GM18498 (cell line): ENCODE measurements around the gene TEX29.

Experiments
- ATAC-seq: cut with Tn5 transposase; IDR thresholded peaks from one replicate; pipeline ENCODE4 v1.9.1; 2021; ENCODE audit warnings: mild to moderate bottlenecking, moderate library complexity; ENCODE audit not compliant: unreplicated experiment

The TEX29 gene

DNA sequence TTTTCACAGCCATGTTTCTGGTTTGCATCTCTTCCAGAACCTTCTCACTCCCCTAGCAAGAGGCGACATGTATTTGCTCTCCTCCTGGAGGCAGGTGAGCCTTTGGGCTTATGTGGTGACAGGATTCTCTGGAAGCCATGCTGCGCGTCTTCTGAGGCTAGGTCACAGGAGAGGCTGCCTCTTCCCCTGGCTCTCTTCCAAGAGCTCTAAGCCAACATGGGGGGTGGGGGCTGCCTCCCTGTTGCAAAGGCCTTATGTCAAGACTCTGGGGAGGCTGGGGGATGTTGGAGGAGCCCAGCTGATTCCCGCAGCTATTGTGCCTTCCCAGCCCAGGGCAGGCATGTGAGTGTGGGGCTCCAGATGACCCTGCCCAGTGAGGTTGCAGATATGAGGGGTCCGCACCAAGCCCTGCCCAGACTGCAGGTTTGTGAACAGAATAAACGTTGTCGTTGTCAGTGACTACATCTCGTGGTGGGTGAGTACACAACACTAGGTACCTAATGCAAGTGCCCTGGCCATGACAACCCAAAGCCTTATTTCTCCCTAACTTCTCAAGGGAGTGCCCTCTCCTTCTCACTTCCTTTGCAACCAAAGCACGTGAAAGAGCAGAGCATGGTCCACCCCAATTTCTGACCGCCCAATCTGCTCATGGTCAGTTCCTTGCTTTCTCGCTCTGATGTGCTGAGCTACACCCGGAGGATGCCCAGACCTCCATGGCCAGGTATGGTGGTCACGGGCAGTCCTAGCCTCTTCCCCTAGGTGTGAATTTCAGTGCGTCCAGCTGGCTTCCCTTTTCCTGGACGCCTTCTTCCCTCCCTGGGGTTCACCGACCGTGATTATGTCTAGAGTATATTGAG, 44.9 kb downstream of the TEX29 start:
- ATAC-seq: no peak

DNA sequence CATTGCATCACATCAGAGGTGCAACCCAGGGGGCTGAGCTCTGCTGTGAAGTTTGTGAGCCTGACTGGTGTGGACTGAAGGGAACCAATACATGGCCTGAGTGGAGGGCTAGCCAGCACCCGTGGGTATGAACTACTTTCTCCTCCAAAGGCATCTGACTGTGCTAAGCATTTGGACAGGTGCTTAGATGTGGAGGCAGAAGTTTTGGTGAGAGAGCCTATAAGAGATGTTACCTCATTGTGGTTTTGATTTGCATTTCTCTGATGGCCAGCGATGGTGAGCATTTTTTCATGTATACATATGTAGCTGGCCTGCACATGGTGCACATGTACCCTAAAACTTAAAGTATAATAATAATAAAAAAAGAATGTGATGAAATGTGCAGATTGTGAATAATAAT, 46.9 kb downstream of the TEX29 start:
- ATAC-seq: no peak

DNA sequence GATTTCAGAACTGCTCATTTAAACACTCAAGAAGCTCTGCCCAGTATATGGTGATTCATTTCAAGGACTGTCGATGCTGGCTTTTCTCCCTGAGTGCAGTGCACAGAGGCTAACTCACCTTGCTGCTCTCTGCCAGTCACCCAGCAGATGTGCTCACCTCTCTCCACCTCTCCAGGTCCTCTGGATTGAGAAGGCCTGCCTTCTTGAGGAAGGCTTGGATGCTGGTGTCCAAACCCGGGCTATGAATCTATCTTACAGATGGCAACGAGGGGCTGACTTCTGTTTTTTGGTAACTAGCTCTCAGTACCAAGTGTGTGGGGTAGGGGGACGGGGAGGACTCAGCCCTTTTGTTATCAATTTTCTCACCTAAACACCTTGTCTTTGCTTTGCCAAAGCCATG, 47.6 kb downstream of the TEX29 start:
- ATAC-seq: no peak

DNA sequence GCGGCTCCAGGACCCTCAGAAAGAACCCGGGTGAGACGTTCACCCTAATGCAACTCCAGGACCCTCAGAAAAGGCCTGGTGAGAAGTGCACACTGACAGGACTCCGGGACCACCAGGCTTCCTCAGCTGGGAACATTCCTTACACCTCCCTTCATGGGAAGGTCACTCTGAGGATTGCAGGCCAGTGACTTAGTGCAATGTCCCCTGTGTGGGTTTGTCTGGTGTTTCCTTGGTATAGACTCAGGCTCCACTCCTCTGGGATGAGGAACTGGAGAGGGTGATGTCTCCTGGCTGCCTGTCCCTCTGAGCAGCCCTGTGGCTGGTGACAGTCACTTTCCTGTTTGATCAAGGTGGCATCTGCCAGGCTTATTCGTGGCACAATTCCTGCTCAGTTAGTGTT, 49.7 kb downstream of the TEX29 start:
- ATAC-seq: no peak

DNA sequence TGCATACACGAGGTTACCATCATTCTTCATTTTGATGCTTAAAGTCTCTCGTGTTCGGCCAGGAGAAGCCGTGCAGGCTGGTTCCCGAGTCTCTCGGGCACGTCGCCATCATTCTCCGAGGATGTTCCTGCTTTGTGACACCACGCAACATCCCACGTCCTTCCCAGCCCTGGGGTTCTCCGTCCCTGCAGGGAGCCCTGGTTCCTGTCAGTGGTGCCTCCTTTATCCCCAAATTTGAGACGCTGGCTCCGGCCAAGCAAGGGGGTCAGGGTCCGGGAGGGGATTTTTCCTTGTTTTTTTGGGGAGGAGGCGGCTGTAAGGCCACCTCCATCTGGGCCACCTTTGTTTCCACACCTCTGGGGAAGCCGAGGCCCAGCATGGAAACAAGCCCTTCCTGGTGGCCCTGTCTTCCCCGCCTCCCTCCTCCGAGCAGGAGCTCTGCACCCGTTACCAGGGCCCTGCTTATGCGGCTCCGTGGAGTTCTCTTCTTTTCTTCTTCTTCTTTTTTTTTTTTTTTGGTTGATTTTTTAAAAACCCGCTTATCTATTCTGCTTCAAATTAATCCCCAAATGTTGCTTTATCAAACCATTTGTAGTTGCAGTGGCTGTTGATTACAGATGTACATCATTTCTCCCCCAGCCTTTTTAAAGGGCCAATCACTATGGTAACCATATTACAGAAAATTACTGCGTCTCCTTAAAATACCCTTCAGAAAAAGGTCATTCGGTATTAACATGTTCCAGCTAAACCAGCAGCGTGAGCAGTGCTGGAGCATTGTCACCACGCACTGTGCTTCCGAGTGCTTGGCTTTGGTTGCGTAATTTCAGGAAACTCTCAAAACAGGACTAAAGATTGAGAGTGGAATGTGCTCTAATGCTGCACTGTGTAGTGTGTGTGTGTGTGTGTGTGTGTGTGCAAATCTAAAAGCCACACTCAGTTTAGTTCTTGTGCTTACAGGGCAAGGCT, 50.4 kb downstream of the TEX29 start:
- ATAC-seq: no peak

DNA sequence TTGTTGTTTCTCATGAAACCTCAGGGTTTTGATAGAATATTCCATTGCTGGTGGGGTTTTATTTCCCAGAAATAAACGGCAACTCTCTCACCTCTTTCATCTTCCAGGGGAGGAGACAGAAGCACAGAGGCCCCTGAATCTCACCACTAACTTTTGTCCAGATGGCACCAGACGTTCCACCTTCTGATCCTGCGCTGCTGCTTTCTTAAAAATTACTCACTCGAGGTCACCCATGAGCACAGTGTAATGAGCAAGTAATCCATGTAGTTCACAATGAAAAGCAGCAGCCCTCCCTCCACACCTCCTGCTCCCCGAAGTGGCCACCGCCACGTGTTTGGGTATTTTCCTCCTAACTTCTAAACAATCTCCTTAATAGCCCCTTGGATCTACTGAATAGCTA, 51.3 kb downstream of the TEX29 start:
- ATAC-seq: no peak

DNA sequence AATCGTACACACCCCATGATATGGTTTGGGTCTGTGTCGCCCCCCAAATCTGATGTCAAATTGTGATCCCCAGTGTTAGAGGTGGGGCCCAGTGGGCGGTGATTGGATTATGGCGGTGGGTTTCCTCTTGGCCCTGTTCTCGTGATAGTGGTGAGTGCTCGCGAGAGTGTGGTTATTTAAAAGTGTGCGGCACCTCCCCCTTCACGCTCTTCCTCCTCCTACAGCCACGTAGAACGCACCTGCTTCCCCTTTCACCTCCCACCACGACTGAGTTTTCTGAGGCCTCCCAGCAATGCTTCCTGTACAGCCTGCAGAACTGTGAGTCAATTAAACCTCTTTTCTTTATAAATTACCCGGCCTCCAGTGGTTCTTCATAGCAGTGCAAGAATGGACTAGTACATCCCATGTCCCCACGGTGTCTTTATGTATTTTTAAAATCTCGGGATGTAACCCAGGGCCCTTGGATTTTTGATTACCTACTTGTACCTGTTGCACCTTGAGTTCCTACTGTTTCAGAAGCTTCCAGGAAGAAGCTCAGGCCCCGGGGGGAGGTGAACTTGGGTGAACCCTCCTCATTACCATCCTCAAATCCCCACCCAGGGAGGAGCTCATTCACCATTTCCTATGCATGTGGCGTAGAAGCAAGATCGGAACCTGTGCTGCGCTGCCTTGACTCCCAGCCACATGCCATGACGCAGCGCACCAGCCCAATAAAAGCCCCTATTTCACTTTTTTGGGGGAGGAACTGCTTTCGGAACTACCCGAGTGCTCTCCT, 52.4 kb downstream of the TEX29 start:
- ATAC-seq: no peak

DNA sequence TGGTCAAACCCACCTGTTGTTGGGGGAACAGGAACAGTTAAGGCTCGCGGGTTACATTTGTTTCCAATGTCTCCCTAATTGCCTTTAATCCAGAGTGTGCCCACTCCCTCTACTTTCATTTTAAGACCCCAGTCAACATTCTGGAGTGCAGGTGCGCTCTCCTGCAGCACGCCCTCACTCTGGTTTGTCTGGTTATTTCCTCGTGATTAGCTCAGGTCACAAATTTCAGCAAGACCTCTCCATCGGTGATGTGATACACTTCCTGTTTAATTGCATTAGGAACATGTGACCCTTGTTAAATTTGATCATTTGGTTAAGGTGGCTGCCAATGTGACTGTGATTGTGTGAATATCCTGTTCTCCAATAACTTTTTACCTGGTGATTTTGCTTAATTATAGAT, 53.0 kb downstream of the TEX29 start:
- ATAC-seq: no peak

DNA sequence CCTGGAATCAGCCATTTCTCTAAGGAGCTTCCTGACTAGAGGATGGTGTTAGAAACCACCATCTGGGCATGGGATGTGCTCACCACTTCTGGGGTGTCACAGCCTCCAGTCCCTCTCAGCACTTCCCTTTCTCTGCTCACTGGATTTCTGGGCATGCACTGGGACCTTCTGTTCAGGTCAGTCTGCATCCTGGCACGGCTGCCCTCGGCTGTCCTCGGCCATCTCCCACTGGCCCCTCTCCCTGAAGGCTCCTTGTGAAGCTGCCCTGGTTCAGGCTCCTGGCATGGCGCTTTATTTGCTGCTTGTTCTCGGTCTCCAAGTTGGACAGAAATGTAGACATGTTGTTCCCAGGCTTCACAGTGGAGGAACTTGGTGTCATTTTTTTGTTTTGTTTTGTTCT, 60.0 kb downstream of the TEX29 start:
- no peak for ATAC-seq

DNA sequence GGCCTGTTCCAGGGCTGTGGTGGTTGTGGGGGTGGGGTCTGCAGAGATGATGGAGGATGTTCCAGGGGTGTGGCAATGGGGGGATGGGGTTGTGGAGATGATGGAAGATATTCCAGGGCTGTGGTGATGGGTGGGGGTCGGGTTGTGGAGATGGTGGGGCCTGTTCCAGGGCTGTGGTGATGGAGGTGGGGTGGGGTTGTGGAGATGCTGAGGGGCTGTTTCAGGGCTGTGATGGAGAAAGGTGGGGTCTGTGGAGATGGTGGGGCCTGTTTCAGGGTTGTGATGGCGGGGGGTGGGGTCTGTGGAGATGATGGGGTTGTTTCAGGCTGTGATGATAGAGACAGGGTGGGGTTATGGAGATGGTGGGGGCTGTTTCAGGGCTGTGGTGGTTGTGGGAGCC, 62.0 kb downstream of the TEX29 start:
- no peak for ATAC-seq

DNA sequence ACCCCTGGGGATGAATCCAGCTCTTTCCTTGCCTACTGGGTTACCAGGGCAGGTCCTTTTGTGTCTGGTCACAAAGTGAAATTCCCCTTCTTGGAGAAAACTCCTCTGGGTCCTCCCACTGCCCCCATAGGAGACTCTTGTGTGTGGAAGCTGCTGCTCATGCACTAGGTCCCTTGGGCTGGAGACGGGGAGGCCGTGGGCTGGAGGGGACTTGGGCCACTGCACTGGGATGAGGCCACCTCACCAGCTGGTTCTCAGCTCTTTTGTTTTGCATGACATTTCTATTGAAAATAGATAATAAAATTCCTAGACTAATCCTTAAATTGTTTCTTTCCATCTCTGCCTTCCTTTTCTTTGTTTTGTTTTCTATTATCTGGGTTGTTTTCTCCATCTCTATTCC, 62.4 kb downstream of the TEX29 start:
- ATAC-seq: no peak

DNA sequence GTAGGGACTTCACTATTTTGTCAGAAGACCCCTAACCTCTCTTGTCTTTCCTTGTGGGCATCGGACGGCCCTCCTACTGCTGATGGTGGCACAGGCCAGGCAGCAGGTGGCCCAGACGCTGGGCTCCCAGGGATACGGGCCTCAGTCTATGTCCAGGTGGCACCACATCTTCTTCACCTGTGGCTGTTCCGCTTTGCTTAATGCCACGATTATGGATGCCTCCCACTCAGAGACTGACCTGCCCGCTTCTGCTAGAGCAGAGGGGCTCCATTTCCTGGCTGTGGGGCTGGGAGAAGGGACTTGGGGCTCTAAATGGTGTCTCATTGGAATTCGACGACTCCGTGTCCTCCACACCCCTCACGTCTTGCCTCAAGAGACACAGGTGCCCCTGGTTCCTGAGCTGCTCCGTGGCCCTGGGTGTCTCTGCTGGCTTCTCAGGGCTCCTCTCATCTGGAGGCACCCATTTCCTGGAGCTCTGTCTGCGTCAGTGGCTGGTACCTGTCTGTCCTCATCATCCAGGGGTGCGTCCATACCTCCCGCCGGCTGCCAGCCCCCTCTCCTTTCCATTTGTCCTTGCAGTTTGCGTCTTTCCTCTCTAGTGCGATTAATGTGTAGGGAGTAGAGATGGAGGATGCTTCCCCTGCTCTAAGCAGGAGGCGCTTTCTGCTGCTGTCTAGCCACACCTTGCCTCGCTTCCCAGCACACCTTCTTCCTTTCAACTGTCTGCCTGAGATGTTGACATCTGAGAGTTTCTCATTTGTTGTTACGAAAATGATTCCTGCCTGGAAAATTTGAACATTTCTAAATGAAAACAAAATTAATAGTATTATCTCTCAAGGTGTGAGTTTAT, 63.4 kb downstream of the TEX29 start:
- no peak for ATAC-seq

DNA sequence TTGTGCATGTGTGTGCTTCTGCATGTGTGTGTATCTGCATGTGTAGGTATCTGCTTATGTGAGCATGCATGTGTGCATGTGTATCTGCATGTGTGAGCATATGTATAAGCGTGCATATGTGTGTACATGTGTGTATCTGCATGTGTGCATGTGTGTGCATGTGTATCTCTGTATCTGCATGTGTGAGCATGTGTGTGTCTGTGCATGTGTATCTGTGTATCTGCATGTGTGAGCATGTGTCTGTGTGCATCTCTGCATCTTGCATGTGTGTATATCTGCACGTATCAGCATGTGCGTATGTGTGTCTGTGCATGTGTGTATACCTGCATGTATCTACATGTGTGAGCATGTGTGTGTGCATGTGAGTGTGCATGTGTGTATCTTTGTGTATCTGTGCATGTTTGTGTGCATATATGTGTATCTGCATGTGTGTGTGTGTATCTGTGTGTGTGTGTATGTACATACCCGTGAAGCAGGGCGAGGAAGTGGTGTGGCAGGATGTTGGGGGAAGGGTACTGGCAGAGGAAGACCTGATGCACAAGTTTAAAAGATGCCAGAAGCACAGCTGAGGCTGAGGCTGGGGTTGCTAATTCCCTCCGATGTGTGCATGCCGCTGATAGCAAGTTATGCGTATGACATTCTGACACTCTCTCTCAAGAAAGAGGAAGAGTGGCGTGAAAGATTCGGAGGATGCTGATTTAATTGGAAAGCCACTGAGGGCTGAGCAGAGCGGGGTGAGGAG, 64.2 kb downstream of the TEX29 start:
- ATAC-seq: no peak

DNA sequence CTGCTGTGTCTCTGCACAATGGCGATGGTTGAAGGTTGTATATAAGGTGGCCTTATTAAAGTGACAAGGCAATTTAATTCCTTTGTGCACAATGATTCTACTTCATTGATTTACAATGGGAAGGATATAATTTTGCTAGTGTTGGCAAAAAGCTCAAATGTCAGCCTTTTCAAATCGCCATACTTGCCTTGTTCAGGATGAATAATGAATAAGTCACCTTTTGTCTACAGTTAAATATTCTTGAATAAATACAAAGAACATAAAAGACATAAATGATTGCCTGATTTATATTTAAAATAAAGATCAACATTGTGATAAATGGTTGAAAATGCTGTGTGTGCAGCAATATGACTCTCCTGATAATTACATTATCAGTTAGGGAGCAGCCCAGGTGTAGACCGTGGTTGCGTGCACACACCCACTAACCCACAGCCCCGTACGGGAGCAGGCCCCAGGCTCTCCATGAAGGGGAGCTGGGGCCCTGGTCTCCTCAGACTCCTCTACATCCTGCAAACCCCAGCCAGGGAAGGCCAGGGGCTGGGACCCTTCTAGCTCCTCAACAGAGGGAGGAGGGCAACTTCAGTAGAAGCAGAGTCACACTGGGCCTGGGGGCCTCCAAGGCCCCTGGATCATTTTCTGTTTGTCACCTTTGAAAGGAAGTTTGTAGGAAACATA, 64.9 kb downstream of the TEX29 start:
- ATAC-seq: no peak

DNA sequence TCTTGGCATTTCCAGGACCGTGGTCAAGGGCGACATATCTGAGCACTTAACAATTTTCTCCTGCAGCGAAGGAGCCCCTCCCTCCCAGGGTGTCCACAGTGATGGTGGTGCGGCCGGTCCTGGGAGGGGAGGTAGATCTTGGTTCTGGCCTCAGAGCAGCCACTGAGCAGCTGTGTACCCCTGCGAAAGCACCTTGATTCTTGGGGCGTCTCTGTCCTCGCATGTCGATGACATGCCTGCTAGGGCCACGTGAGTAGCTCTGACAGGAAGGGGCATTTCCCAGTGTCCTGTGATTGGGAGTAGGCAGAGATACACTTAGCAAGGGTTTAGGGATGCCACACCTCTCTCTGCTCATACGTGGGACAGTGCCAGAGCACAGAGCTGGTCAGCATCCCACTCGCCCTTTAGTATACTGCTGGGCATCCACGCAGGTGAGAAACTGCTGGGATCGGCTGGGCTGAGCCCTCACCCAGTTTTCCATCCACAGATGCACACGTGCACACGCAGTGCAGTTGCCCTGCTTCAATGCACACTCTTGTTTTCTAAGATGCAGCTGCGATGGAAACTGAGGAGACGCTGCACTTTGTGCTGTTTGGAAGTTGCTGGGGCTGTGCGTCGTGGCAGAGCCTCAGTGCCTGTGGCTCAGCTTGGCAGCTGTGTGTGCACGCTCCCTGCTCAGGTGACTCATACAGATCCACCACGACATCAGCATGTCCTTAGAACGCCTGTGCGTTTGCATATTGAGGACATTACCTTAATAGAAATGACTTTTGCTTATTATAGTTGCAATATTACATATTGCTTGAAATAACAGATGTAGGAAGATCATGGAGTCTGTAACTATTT, 66.8 kb downstream of the TEX29 start:
- ATAC-seq: no peak

DNA sequence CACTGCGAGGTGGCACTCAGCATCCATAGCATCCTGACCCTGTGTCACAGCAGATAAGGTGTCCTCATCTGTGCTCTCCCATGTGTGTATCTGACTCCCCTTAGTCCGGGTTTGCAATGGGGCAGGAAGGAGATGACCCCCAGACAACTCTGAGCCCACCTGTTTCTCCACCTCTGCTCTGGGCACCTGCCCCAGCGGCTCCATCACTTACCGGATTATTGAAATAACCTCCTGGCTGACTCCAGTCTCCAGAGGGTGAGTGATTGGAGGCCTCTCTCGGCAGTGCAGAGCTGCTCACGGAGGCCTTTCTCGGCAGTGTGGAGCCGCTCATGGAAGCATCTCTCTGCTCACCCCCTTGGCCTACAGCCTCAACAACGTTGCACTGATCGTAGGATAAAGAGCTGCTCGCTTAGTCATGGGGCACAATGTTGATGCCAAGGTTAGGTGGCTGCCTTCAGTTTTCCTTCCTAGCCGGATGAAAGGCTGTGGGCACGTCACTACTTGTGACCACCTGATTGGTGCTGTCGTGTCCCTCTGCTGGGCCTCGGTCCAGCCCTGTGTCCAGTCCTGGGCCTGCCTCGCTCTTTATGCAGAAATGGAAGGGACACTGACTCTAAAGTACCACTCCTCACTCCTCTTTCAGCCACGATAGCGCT, 67.6 kb downstream of the TEX29 start:
- ATAC-seq: no peak

DNA sequence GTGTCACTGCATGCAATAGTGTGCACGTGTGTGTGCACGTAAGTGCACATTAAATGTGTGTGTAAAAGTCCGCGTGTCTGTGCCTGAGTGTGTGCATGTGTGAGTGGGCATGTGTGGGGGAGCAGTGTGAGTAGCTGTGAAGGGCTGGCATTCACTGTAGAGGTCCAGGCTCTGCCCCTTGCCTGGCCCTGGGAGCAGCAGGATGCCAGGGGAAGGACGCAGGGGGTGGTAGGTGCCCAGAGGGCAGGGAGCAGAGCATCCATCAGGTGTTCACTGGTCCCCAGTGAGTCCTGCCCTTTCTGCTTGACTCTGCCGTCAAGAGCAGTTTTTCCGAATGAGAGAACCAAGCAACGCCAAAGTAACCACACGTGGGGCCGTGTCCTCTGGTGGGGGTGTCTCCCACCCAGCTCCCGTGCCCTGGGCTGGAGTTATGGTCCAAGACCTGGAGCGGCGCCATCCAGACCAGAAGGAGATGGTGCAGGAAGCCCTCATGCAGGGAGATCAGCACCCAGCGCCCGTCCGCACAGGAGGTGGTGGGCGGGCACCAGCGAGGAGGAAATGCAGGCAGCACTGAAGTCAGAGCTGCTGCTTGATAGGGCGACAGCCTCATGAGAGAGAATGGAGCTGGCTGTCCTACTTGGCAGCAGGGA, 68.5 kb downstream of the TEX29 start:
- no peak for ATAC-seq
